ENCODE results near the gene SH3BP4.

GRCh38 chr2:234977228-234977679, 25.4 kb downstream of the SH3BP4 start:
- TF ChIP-seq CTCF (IDR thresholded peaks at IDR 0.05) (no peak), POLR2A (IDR thresholded peaks at IDR 0.05) (no peak)

Measured in Peyer's patch (tissue), 4 donors.